ENCODE data around the gene BRD4. TPM values are rescaled to one million over a fixed set of nuclear protein-coding genes. Genes with fewer than 3 reads are reported as not detected.
"Not testable (repeated sequence)": the region's sequence is repeated elsewhere in the genome, so short reads cannot be mapped to it uniquely, and the experiment has no call there.

BRD4 gene
- total RNA-seq, 4 donors from 2014 or later = 5.6 to 156 (median 16.6) TPM

- no peaks in the 10 kb centered on the region for H3K27me3 ChIP-seq
- intact Hi-C loops (cut with DNase I; ENCODE audit: low total_unique reads) = no loop called here
- H3K36me3 ChIP-seq = no peaks in the 10 kb centered on the region
These were observed 36.7 kb upstream of the BRD4 start for GRCh38 chr19:15368798-15369593.

GRCh38 chr19:15368051-15368632 lies 35.8 kb upstream of the BRD4 start:
- intact Hi-C loops (cut with DNase I; ENCODE audit: low total_unique reads) = no loop called here
- Histone ChIP-seq H3K27ac (no peak overlapping the region), H3K27me3 (no peaks in the 10 kb centered on the region), H3K36me3 (no peaks in the 10 kb centered on the region), H3K4me1 (no peaks in the 10 kb centered on the region), H3K9me3 (no peaks in the 10 kb centered on the region), H3K4me3 (no peak overlapping the region)
- DNase-seq = no peak
- TF ChIP-seq POLR2A (IDR thresholded peaks at IDR 0.05) = no peak

More at GRCh38 chr19:15368798-15369593, 36.7 kb upstream of the BRD4 start:
- DNase-seq = no peak
- H3K4me1 ChIP-seq = no peaks in the 10 kb centered on the region
- no peaks in the 10 kb centered on the region for H3K9me3 ChIP-seq
- no peak for TF ChIP-seq POLR2A (IDR thresholded peaks at IDR 0.05)
- H3K4me3 ChIP-seq = no peak overlapping the region
- H3K27ac ChIP-seq = no peak overlapping the region

GRCh38 chr19:15367439-15367838 lies 35.1 kb upstream of the BRD4 start:
- DNase-seq = no peak
- Histone ChIP-seq H3K27ac (no peak overlapping the region), H3K4me3 (no peak overlapping the region), H3K9me3 (no peaks in the 10 kb centered on the region), H3K36me3 (no peaks in the 10 kb centered on the region), H3K4me1 (no peaks in the 10 kb centered on the region), H3K27me3 (no peaks in the 10 kb centered on the region)
- intact Hi-C loops (cut with DNase I; ENCODE audit: low total_unique reads) = no loop called here
- no peak for TF ChIP-seq POLR2A (IDR thresholded peaks at IDR 0.05)
- TF ChIP-seq CTCF (IDR thresholded peaks at IDR 0.05) = no peak

GRCh38 chr19:15365264-15365663 lies 32.9 kb upstream of the BRD4 start:
- Histone ChIP-seq H3K4me3 (no peak overlapping the region), H3K27ac (no peak overlapping the region), H3K27me3 (no peaks in the 10 kb centered on the region), H3K4me1 (no peaks in the 10 kb centered on the region), H3K9me3 (no peaks in the 10 kb centered on the region), H3K36me3 (no peaks in the 10 kb centered on the region)
- TF ChIP-seq CTCF (IDR thresholded peaks at IDR 0.05) = no peak
- no peak for TF ChIP-seq POLR2A (IDR thresholded peaks at IDR 0.05)
- intact Hi-C loops (cut with DNase I; ENCODE audit: low total_unique reads) = no loop called here
- DNase-seq = no peak

GRCh38 chr19:15363791-15364190 lies 31.5 kb upstream of the BRD4 start:
- H3K4me1 ChIP-seq; H3K4me3 ChIP-seq; H3K27me3 ChIP-seq; intact Hi-C loops (cut with DNase I; ENCODE audit: low total_unique reads); H3K27ac ChIP-seq; DNase-seq; H3K36me3 ChIP-seq; H3K9me3 ChIP-seq: not testable (repeated sequence)

GRCh38 chr19:15363048-15363447 lies 30.7 kb upstream of the BRD4 start:
- H3K27ac ChIP-seq; H3K4me1 ChIP-seq; H3K9me3 ChIP-seq; H3K4me3 ChIP-seq; H3K27me3 ChIP-seq; DNase-seq; intact Hi-C loops (cut with DNase I; ENCODE audit: low total_unique reads); H3K36me3 ChIP-seq: not testable (repeated sequence)

GRCh38 chr19:15360015-15360414 lies 27.7 kb upstream of the BRD4 start:
- H3K9me3 ChIP-seq; intact Hi-C loops (cut with DNase I; ENCODE audit: low total_unique reads); DNase-seq; H3K27me3 ChIP-seq; H3K4me1 ChIP-seq; H3K4me3 ChIP-seq; H3K36me3 ChIP-seq; H3K27ac ChIP-seq: not testable (repeated sequence)
